Stomach smooth muscle (tissue), 2 donors: ENCODE measurements around the gene ASAH2.

ENCODE experiments used
- H3K27ac ChIP-seq: one replicate; pipeline ENCODE4 v1.7.0; 2013; ENCODE audit warnings: mild to moderate bottlenecking, low read length, inconsistent platforms
- H3K27me3 ChIP-seq, 2 donors: one replicate each; pipeline ENCODE4 v1.7.0; 2013; ENCODE audit warnings: low read length in 2 of 2; ENCODE audit not compliant: insufficient read depth in 2 of 2, control insufficient read depth in 1 of 2
- H3K36me3 ChIP-seq, 2 donors: one replicate each; pipeline ENCODE4 v1.7.0; 2013; ENCODE audit warnings: low read length in 2 of 2; ENCODE audit not compliant: control insufficient read depth in 2 of 2, insufficient read depth in 2 of 2
- H3K4me1 ChIP-seq: one replicate; pipeline ENCODE4 v1.7.0; 2013; ENCODE audit warnings: low read length; ENCODE audit not compliant: control insufficient read depth, insufficient read depth
- H3K4me3 ChIP-seq, 2 donors: one replicate each; pipeline ENCODE4 v1.7.0; 2013; ENCODE audit warnings: low read length in 2 of 2
- H3K9ac ChIP-seq, 2 donors: one replicate each; pipeline ENCODE4 v1.7.0; 2013; ENCODE audit warnings: low read length in 2 of 2, mild to moderate bottlenecking in 1 of 2
- H3K9me3 ChIP-seq, 2 donors: one replicate each; pipeline ENCODE4 v1.7.0; 2013; ENCODE audit warnings: low read length in 2 of 2; ENCODE audit not compliant: control insufficient read depth in 2 of 2
- donor health status: healthy.
- donor health status: Pancreatic carcinoma.

The ASAH2 gene

GRCh38 chr10:50251394-50251793 is at the start of gene ASAH2:
Gene ASAH2 (minus strand): TSS chr10:50251516. CDS start chr10:50248610, 2,906 bp downstream.
- H3K4me3 ChIP-seq, result no peak within 1 kb of the TSS
- no peaks in the 10 kb centered on the region for H3K9me3 ChIP-seq
- no peaks in the 10 kb centered on the region for H3K4me1 ChIP-seq
- H3K36me3 ChIP-seq, result no peaks in the 10 kb centered on the region
- peaks cover 0 to 2% of the 10 kb centered on the region in 2 donors for H3K27me3 ChIP-seq
- H3K27ac ChIP-seq, result no peak within 1 kb of the TSS
- H3K9ac ChIP-seq, result no peak within 1 kb of the TSS

- H3K4me1 ChIP-seq, result no peaks in the 10 kb centered on the region
- H3K36me3 ChIP-seq, result no peaks in the 10 kb centered on the region
- H3K9me3 ChIP-seq, result no peaks in the 10 kb centered on the region
- H3K4me3 ChIP-seq, result no peak overlapping the region
- H3K27ac ChIP-seq, result no peak overlapping the region
- no peak overlapping the region for H3K9ac ChIP-seq
- no peaks in the 10 kb centered on the region for H3K27me3 ChIP-seq
These were observed 48.8 kb upstream of the ASAH2 start for GRCh38 chr10:50299948-50300669.

- Histone ChIP-seq H3K4me1 (no peaks in the 10 kb centered on the region), H3K9me3 (no peaks in the 10 kb centered on the region), H3K4me3 (no peak overlapping the region), H3K9ac (no peak overlapping the region), H3K27me3 (no peaks in the 10 kb centered on the region), H3K36me3 (no peaks in the 10 kb centered on the region), H3K27ac (no peak overlapping the region)
These were observed 44.1 kb upstream of the ASAH2 start for GRCh38 chr10:50295367-50295766.

GRCh38 chr10:50294582-50294981 is 43.3 kb upstream of the ASAH2 start:
- H3K9me3 ChIP-seq, result no peaks in the 10 kb centered on the region
- H3K27me3 ChIP-seq, result no peaks in the 10 kb centered on the region
- no peak overlapping the region for H3K4me3 ChIP-seq
- H3K4me1 ChIP-seq, result no peaks in the 10 kb centered on the region
- H3K36me3 ChIP-seq, result no peaks in the 10 kb centered on the region
- H3K9ac ChIP-seq, result no peak overlapping the region
- H3K27ac ChIP-seq, result no peak overlapping the region

GRCh38 chr10:50293513-50294313 is 42.4 kb upstream of the ASAH2 start:
- H3K9ac ChIP-seq, result no peak overlapping the region
- H3K27ac ChIP-seq, result no peak overlapping the region

GRCh38 chr10:50291261-50291850 is 40.0 kb upstream of the ASAH2 start:
- H3K27ac ChIP-seq, result no peak overlapping the region
- H3K9me3 ChIP-seq, result no peaks in the 10 kb centered on the region

More at GRCh38 chr10:50293513-50294313, 42.4 kb upstream of the ASAH2 start:
- Histone ChIP-seq H3K9me3 (no peaks in the 10 kb centered on the region), H3K36me3 (no peaks in the 10 kb centered on the region), H3K4me1 (no peaks in the 10 kb centered on the region), H3K4me3 (no peak overlapping the region), H3K27me3 (no peaks in the 10 kb centered on the region)

GRCh38 chr10:50289196-50289595 is 37.9 kb upstream of the ASAH2 start:
- H3K4me1 ChIP-seq, result no peaks in the 10 kb centered on the region

More at GRCh38 chr10:50291261-50291850, 40.0 kb upstream of the ASAH2 start:
- no peak overlapping the region for H3K4me3 ChIP-seq
- H3K4me1 ChIP-seq, result no peaks in the 10 kb centered on the region
- no peak overlapping the region for H3K9ac ChIP-seq
- no peaks in the 10 kb centered on the region for H3K27me3 ChIP-seq
- H3K36me3 ChIP-seq, result no peaks in the 10 kb centered on the region

GRCh38 chr10:50286996-50287803 is 35.9 kb upstream of the ASAH2 start:
- Histone ChIP-seq H3K9me3 (no peaks in the 10 kb centered on the region), H3K4me1 (no peaks in the 10 kb centered on the region), H3K36me3 (no peaks in the 10 kb centered on the region), H3K4me3 (no peak overlapping the region), H3K27me3 (no peaks in the 10 kb centered on the region), H3K27ac (no peak overlapping the region), H3K9ac (no peak overlapping the region)

More at GRCh38 chr10:50289196-50289595, 37.9 kb upstream of the ASAH2 start:
- H3K9ac ChIP-seq, result no peak overlapping the region
- no peak overlapping the region for H3K27ac ChIP-seq
- H3K27me3 ChIP-seq, result no peaks in the 10 kb centered on the region
- no peaks in the 10 kb centered on the region for H3K9me3 ChIP-seq
- H3K36me3 ChIP-seq, result no peaks in the 10 kb centered on the region
- H3K4me3 ChIP-seq, result no peak overlapping the region

GRCh38 chr10:50286517-50286916 is 35.2 kb upstream of the ASAH2 start:
- Histone ChIP-seq H3K9ac (no peak overlapping the region), H3K27me3 (no peaks in the 10 kb centered on the region), H3K4me3 (no peak overlapping the region), H3K9me3 (no peaks in the 10 kb centered on the region), H3K27ac (no peak overlapping the region), H3K4me1 (no peaks in the 10 kb centered on the region), H3K36me3 (no peaks in the 10 kb centered on the region)

- no peaks in the 10 kb centered on the region for H3K36me3 ChIP-seq
- no peak overlapping the region for H3K27ac ChIP-seq
- H3K27me3 ChIP-seq, result no peaks in the 10 kb centered on the region
- H3K9ac ChIP-seq, result no peak overlapping the region
- no peaks in the 10 kb centered on the region for H3K9me3 ChIP-seq
- H3K4me1 ChIP-seq, result no peaks in the 10 kb centered on the region
- H3K4me3 ChIP-seq, result no peak overlapping the region
These were observed 30.7 kb upstream of the ASAH2 start for GRCh38 chr10:50281967-50282522.
